ENCODE data around the gene TUBGCP4. TPM values are rescaled to one million over a fixed set of nuclear protein-coding genes. Genes with fewer than 3 reads are reported as not detected.
A peak's percentile ranks its signal among the peaks of the same experiment; 100 is the strongest.

The TUBGCP4 gene
- total and polyA plus RNA-seq, 9 of the 15 experiments (the other 6 are each of a cell fraction or from before 2014, with no cell fraction given), result 10.7 to 50.2 (median 29.6) TPM

GRCh38 chr15:43370975-43371974 is at the start of gene TUBGCP4, which contains the start of gene ZSCAN29 (continued):
- TF ChIP-seq PATZ1 (CRISPR knock-in tag; IDR thresholded peaks at IDR 0.05; ENCODE audit: borderline replicate concordance) (no peak), TBL1XR1 (IDR thresholded peaks at IDR 0.05; ENCODE audit: low read length in 2 of 2) (0 out of 4 replicates have a peak, but pooled peaks of 1 of the 2 experiments have one; percentile 19), RBM14 (IDR thresholded peaks at IDR 0.05; ENCODE audit: borderline replicate concordance, insufficient read depth, low read depth, low read length) (peak; percentile 88; the same call in 1 of the 2 replicates), PHB2 (IDR thresholded peaks at IDR 0.05; ENCODE audit: low read depth) (no peak), CBX5 (IDR thresholded peaks at IDR 0.05; ENCODE audit: borderline replicate concordance, low read depth) (no peak), ATF4 (CRISPR knock-in tag; IDR thresholded peaks at IDR 0.05) (no peak), ASH1L (IDR thresholded peaks at IDR 0.05; ENCODE audit: borderline replicate concordance, low read depth, partially characterized antibody) (no peak), MCM3 (IDR thresholded peaks at IDR 0.05) (no peak), ZNF561 (CRISPR knock-in tag; conservative IDR thresholded peaks at IDR 0.05) (no peak), NR3C1 (CRISPR knock-in tag; IDR thresholded peaks at IDR 0.05) (no peak), BMI1 (IDR thresholded peaks at IDR 0.05; ENCODE audit: low read length) (no peak), POLR2AphosphoS5 (IDR thresholded peaks at IDR 0.05; ENCODE audit: control insufficient read depth, insufficient read depth, low read depth, low read length) (peak; percentile 71; the same call in 1 of the 2 replicates), ZSCAN29 (IDR thresholded peaks at IDR 0.05) (0 out of 2 replicates have a peak, but pooled peaks have one; percentile 35), E4F1 (CRISPR knock-in tag; IDR thresholded peaks at IDR 0.05; ENCODE audit: borderline replicate concordance) (no peak), ELF1 (tag; IDR thresholded peaks at IDR 0.05) (peak; percentile 93), PURB (CRISPR knock-in tag; IDR thresholded peaks at IDR 0.05; ENCODE audit: low read depth) (no peak), ZNF134 (CRISPR knock-in tag; conservative IDR thresholded peaks at IDR 0.05) (no peak), RBM34 (IDR thresholded peaks at IDR 0.05; ENCODE audit: borderline replicate concordance, insufficient read depth, low read length) (no peak), CGGBP1 (CRISPR knock-in tag; IDR thresholded peaks at IDR 0.05) (no peak), ZFP36 (IDR thresholded peaks at IDR 0.05; ENCODE audit: low read depth, low read length, partially characterized antibody) (no peak), STAG1 (CRISPR knock-in tag; IDR thresholded peaks at IDR 0.05; ENCODE audit: borderline replicate concordance) (no peak), WHSC1 (IDR thresholded peaks at IDR 0.05; ENCODE audit: low read length) (no peak), LCOR (CRISPR knock-in tag; IDR thresholded peaks at IDR 0.05) (0 out of 2 replicates have a peak, but pooled peaks have one; percentile 77)

Measured in K562 (cell line).